ENCODE measurements around the gene PACC1. TPM values are rescaled to one million over a fixed set of nuclear protein-coding genes. Genes with fewer than 3 reads are reported as not detected.

The PACC1 gene
- total and polyA plus RNA-seq, 10 of the 15 experiments (the other 5 are each of a cell fraction or from before 2014, with no cell fraction given) = 16.1 to 29.7 (median 19.3) TPM

- no peaks in the 10 kb centered on the region for H3K4me1 ChIP-seq (ENCODE audit: control insufficient read depth, insufficient read depth, low read length)
- POLR2A ChIA-PET = no interaction called here
- in situ Hi-C loops (cut with MboI) (no loop called here), intact Hi-C loops (cut with micrococcal nuclease; ENCODE audit: unreplicated experiment) (no loop called here)
- WGBS (ENCODE audit: insufficient coverage, insufficient replicate concordance, low lambda C conversion rate, missing lambda C conversion rate) = 97% methylated on average over 1 of the region's 1 CpG
- H3K9ac ChIP-seq (ENCODE audit: control insufficient read depth, insufficient read depth, low read length) = no peak overlapping the region
- H3K36me3 ChIP-seq (ENCODE audit: control insufficient read depth in 2 of 2, insufficient read depth in 2 of 2, low read length in 1 of 2) = peaks cover 2 to 15% of the 10 kb centered on the region in 2 experiments; a peak in 3 of 4 replicates
- no TSS peak for BruUV-seq (replicated peaks)
- no peak overlapping the region for H3K4me3 ChIP-seq
- H4K20me1 ChIP-seq (ENCODE audit: control insufficient read depth, insufficient read depth) = no peaks in the 10 kb centered on the region
- no peaks in the 10 kb centered on the region for H3K9me3 ChIP-seq (replicated peaks; ENCODE audit: control insufficient read depth, insufficient read depth, low read length)
- no peak for FAIRE-seq
- H3K27me3 ChIP-seq (replicated peaks in 1 of 2; ENCODE audit: control insufficient read depth in 2 of 2, insufficient read depth in 2 of 2, low read length in 1 of 2) = no peaks in the 10 kb centered on the region
- RAD21 ChIA-PET (ENCODE audit: unreplicated experiment) = no interaction called here
- no peak for ATAC-seq
- no peak overlapping the region for H3K27ac ChIP-seq (ENCODE audit: control insufficient read depth, insufficient read depth)
- H2AFZ ChIP-seq (ENCODE audit: control insufficient read depth, low read depth, low read length) = no peak overlapping the region
- H3K79me2 ChIP-seq (ENCODE audit: control insufficient read depth, insufficient read depth, low read length) = no peaks in the 10 kb centered on the region
- DNase-seq (ENCODE audit: low read depth, low spot score) = no peak
- SMC1A ChIA-PET (ENCODE audit: uncharacterized antibody, unreplicated experiment) = interaction anchor here (0.9 to 2.5 kb wide), 2 partner anchors 109 to 275 kb away, joined by 3 to 11 read pairs; no protein-coding TSS in a partner anchor
- CTCF ChIA-PET = no interaction called here
- H3K4me2 ChIP-seq (ENCODE audit: control insufficient read depth, insufficient read depth) = no peak overlapping the region
- TF ChIP-seq CREB1 (IDR thresholded peaks at IDR 0.05; ENCODE audit: low read depth) (no peak), MYC (IDR thresholded peaks at IDR 0.05; ENCODE audit: insufficient read depth, insufficient read length, insufficient replicate concordance, low read length, severe bottlenecking) (no peak), BCL11A (IDR thresholded peaks at IDR 0.05; ENCODE audit: low read depth, low read length) (no peak), NR2C2 (IDR thresholded peaks at IDR 0.05; ENCODE audit: borderline replicate concordance, control insufficient read depth, insufficient read length, low read depth) (no peak), SKIL (IDR thresholded peaks at IDR 0.05; ENCODE audit: low read depth, poor library complexity, severe bottlenecking) (no peak), RELB (IDR thresholded peaks at IDR 0.05; ENCODE audit: low read depth) (no peak), JUND (IDR thresholded peaks at IDR 0.05; ENCODE audit: low read depth, low read length) (no peak), WRNIP1 (IDR thresholded peaks at IDR 0.05; ENCODE audit: borderline replicate concordance, low read depth, low read length) (no peak), MXI1 (IDR thresholded peaks at IDR 0.05; ENCODE audit: low read depth, low read length) (no peak), REST (IDR thresholded peaks at IDR 0.05; ENCODE audit: low read depth, low read length) (no peak), ATF7 (IDR thresholded peaks at IDR 0.05; ENCODE audit: low read depth) (no peak), RAD21 (IDR thresholded peaks at IDR 0.05; ENCODE audit: insufficient read depth, low read depth, low read length) (no peak), PRDM15 (CRISPR knock-in tag; IDR thresholded peaks at IDR 0.05) (no peak)
Measured at GRCh38 chr1:212346601-212347000, 68.1 kb downstream of the PACC1 start.
